Small intestine (tissue), 7 donors: ENCODE results near the gene NBEAL2. TPM values are rescaled to one million over a fixed set of nuclear protein-coding genes. Genes with fewer than 3 reads are reported as not detected.

Experiments
- DNase-seq, 2 donors: peaks; one replicate each; pipeline versions ENCODE4 v3.0.0 to v3.0.0-alpha.2; 2013
- FAIRE-seq: peaks from 2 replicates; lab custom pipeline; 2012; peaks lifted over from hg19 to GRCh38; lab: Jason Lieb, UNC
- H3K27ac ChIP-seq, 3 donors: one replicate each; pipeline ENCODE4 v1.5.1; 2013; ENCODE audit warnings: low read length in 2 of 3, mild to moderate bottlenecking in 2 of 3, control low read depth in 1 of 3, inconsistent platforms in 1 of 3, low read depth in 1 of 3, moderate library complexity in 1 of 3
- H3K27me3 ChIP-seq, 3 donors: one replicate each; pipeline ENCODE4 v1.6.1; 2013; ENCODE audit warnings: low read length in 3 of 3, inconsistent platforms in 1 of 3; ENCODE audit not compliant: control insufficient read depth in 3 of 3, insufficient read depth in 3 of 3
- H3K36me3 ChIP-seq, 3 donors: one replicate each; pipeline ENCODE4 v1.6.1; 2013; ENCODE audit warnings: low read length in 3 of 3, inconsistent platforms in 1 of 3, low read depth in 1 of 3, mild to moderate bottlenecking in 1 of 3, moderate library complexity in 1 of 3; ENCODE audit not compliant: control insufficient read depth in 3 of 3, insufficient read depth in 2 of 3
- H3K4me1 ChIP-seq, 3 donors: one replicate each; pipeline ENCODE4 v1.6.1; 2013; ENCODE audit warnings: low read length in 2 of 3, inconsistent platforms in 1 of 3, low read depth in 1 of 3, mild to moderate bottlenecking in 1 of 3, moderate library complexity in 1 of 3; ENCODE audit not compliant: control insufficient read depth in 3 of 3, insufficient read depth in 2 of 3
- H3K4me3 ChIP-seq, 3 donors: one replicate each; pipeline ENCODE4 v1.5.1; 2013; ENCODE audit warnings: low read length in 3 of 3, control low read depth in 1 of 3, inconsistent platforms in 1 of 3, low read depth in 1 of 3, mild to moderate bottlenecking in 1 of 3, moderate library complexity in 1 of 3
- H3K9me3 ChIP-seq, 2 donors: one replicate each; pipeline ENCODE4 v1.6.1; 2013; ENCODE audit warnings: low read depth in 1 of 2, low read length in 1 of 2; ENCODE audit not compliant: control insufficient read depth in 2 of 2, insufficient read depth in 1 of 2
- WGBS, 3 donors: extraction: QIAGEN DNeasy Blood & Tissue Kit; methylation state at CpG; one replicate each; pipeline ENCODE4 v1.1.7; 2013; 5-methylcytosine and 5-hydroxymethylcytosine counted together
- polyA plus RNA-seq, 4 donors: library from polyadenylated mRNA; stranded (reverse) in 3 of 4; unstranded in 1 of 4; fragments of 200-250 nt in 3 of 4; fragments of 120-200 nt in 1 of 4; gene quantifications; one replicate each; pipeline versions ENCODE4 v1.2.1 to v1.2.3, GENCODE V29; 2013
- donor health status: healthy with polysubstance abuse.
- donor health status: control.
- donor health status: control.
- donor health status: Bipolar disorder and iron deficiency.
- donor health status: healthy.

The NBEAL2 gene
- polyA plus RNA-seq, 4 donors, result 32.7 to 55.9 (median 44.5) TPM

DNA sequence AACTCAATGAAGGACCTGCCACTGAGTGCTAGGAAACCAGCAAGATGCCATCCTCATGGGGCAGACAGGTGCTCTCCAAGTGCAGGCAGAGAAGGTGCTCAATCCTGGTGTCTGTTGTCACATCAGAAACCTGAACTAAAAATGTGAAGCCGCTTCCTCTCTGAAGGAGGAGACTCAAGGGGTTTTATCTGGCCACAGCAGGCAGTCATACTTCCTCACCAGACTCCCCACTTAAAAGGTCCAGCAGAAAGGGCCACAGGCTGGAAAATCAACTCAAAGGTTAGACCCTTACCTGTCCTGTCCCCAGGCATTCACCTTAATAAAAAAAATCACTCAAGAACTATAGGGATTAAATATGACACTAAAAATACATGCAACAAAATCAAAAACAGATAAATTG lies 7.7 kb upstream of the NBEAL2 start:
- FAIRE-seq (no peak), DNase-seq (no peak)
- Histone ChIP-seq H3K9me3 (no peaks in the 10 kb centered on the region), H3K27me3 (no peaks in the 10 kb centered on the region), H3K4me1 (peaks cover 21 to 53% (median 22%) of the 10 kb centered on the region in 3 donors), H3K36me3 (peaks cover 0 to 45% (median 4%) of the 10 kb centered on the region in 3 donors), H3K27ac (no peak overlapping the region), H3K4me3 (no peak overlapping the region)
- 67 to 88% (median 75%) methylated on average over 1 of the region's 1 CpG for WGBS, 3 donors

DNA sequence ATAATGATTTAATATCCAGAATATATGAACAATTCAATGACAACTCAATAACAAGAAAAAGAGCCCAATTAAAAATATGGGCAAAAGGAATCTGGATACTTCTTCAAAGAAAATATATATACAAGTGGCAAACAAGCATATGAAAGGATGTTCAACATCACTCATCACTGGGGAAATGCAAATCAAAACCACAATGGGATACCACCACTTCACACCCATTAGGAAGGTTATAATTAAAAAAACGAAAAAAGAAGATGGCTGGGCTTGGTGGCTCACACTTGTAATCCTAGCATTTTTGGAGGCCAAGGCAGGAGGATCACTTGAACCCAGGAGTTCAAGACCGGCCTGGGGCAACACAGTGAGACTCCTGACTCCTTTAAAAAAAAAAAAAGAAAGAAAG lies 7.1 kb upstream of the NBEAL2 start:
- FAIRE-seq, result no peak
- peaks cover 0 to 38% (median 4%) of the 10 kb centered on the region in 3 donors for H3K36me3 ChIP-seq
- H3K4me3 ChIP-seq, result no peak overlapping the region
- peaks cover 17 to 50% (median 21%) of the 10 kb centered on the region in 3 donors for H3K4me1 ChIP-seq
- 75 to 87% (median 77%) methylated on average over 2 of the region's 2 CpGs for WGBS, 3 donors
- no peaks in the 10 kb centered on the region for H3K9me3 ChIP-seq
- no peaks in the 10 kb centered on the region for H3K27me3 ChIP-seq
- DNase-seq, result no peak
- H3K27ac ChIP-seq, result no peak overlapping the region

DNA sequence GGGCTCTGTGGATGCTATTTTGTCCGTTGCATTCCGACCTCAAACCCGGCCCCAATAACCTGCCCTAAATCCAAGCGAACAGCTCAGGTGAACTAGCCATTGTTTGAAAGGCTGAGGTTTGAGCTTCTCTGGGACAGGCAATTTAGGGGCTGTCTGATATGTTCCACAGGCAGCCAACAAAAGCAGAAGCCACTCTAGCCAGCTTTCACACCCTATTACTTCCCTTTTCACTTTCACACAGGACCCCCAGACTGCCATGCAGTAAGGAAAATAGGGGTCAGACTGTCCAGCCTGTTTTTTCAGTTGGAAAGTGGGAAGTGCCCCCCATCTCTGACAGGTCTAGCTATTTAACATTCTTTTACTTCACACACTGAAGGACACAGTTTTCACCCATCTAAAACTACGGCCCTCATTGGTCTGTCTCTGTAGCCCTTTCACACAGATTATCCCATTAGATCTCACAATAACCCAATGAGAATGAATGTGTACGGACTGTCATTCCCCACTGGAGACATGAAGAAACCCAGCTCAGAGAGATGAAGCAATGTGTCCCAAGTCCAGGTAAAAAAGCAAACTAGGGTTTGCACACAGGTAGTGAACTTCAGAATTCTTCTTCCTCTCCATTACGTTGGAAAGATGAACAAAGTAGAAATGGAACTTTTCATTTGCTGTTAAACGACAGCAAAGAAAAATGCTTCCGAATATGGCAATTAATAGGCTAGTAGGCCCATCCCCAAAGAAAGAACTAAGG lies 4.9 kb upstream of the NBEAL2 start:
- Histone ChIP-seq H3K9me3 (no peaks in the 10 kb centered on the region), H3K36me3 (peaks cover 0 to 20% (median 4%) of the 10 kb centered on the region in 3 donors), H3K4me3 (peak overlapping the region in 1 of 3 donors; percentile 7), H3K27ac (peak overlapping the region; percentile 6 to 53 (median 41)), H3K27me3 (no peaks in the 10 kb centered on the region), H3K4me1 (peaks cover 11 to 43% (median 23%) of the 10 kb centered on the region in 3 donors)
- WGBS, 3 donors, result 67 to 73% (median 69%) methylated on average over 9 of the region's 9 CpGs
- DNase-seq, result peak in 1 of 2 donors; percentile 67
- no peak for FAIRE-seq

GRCh38 chr3:46976326-46977190 lies 2.9 kb upstream of the NBEAL2 start, which contains the start of gene CCDC12:
CCDC12 (minus strand) TSS chr3:46976745; CDS start chr3:46976732, 13 bp downstream.
- DNase-seq (peak; percentile 98 to 100), FAIRE-seq (no peak)
- H3K36me3 ChIP-seq, result peaks cover 0 to 6% (median 4%) of the 10 kb centered on the region in 3 donors
- no peaks in the 10 kb centered on the region for H3K9me3 ChIP-seq
- H3K4me1 ChIP-seq, result peaks cover 5 to 32% (median 18%) of the 10 kb centered on the region in 3 donors
- H3K27me3 ChIP-seq, result no peaks in the 10 kb centered on the region
- 0 to 1% (median 0%) methylated on average over 55 to 64 of the region's 64 CpGs for WGBS, 3 donors
- H3K27ac ChIP-seq, result peak within 1 kb of the TSS; percentile 69 to 98 (median 93)
- peak within 1 kb of the TSS; percentile 57 to 92 (median 64) for H3K4me3 ChIP-seq

DNA sequence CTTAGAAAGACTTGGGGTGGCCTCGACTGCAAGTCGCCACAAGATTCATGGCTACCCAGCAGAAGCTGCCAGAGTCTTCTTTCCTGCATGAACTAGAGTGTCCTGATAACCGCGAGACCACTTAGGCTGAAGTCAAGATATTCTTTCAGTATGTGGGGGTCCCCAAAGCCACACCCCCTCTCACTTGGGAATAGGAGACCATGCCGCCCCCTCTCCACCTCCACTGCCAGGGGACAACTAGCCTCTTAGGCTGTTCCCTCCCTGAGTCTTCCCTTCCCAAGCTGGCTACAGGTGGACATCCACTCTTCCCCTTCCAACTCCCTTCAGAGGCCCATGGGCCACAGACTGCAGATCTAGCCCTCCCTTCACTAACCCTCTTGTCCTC lies 1.7 kb upstream of the NBEAL2 start:
- Histone ChIP-seq H3K36me3 (peaks cover 0 to 4% (median 3%) of the 10 kb centered on the region in 3 donors), H3K4me3 (no peak overlapping the region), H3K27me3 (no peaks in the 10 kb centered on the region), H3K4me1 (peaks cover 2 to 35% (median 14%) of the 10 kb centered on the region in 3 donors), H3K9me3 (no peaks in the 10 kb centered on the region), H3K27ac (peak overlapping the region in 2 of 3 donors; percentile 7 to 25)
- DNase-seq, result no peak
- FAIRE-seq, result no peak
- WGBS, 3 donors, result 95 to 98% (median 98%) methylated on average over 5 of the region's 5 CpGs

DNA sequence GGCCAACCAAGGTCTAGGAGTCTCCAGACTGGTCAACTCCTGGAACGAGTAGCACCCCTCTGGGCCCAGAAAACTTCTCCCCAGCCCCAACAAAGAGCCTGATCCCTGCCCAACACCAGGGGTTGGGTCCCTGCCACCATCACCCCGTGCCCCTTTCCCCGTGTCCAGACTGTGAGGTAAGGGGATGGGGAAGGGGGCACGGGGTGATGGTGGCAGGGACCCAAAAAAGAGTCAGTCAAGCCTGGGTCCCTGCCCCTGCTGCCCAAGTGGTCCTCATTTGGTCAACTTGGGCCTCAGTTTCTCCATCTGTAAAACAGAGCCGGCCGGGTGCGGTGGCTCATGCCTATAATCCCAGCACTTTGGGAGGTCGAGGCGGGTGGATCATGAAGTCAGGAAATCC lies 1.1 kb upstream of the NBEAL2 start:
- H3K4me3 ChIP-seq, result no peak overlapping the region
- no peaks in the 10 kb centered on the region for H3K9me3 ChIP-seq
- FAIRE-seq (no peak), DNase-seq (no peak)
- H3K27ac ChIP-seq, result peak overlapping the region in 1 of 3 donors; percentile 13
- peaks cover 0 to 4% (median 3%) of the 10 kb centered on the region in 3 donors for H3K36me3 ChIP-seq
- 75 to 89% (median 84%) methylated on average over 9 of the region's 9 CpGs for WGBS, 3 donors
- H3K27me3 ChIP-seq, result no peaks in the 10 kb centered on the region
- peaks cover 2 to 35% (median 14%) of the 10 kb centered on the region in 3 donors for H3K4me1 ChIP-seq

GRCh38 chr3:46979958-46980497 lies 562 bp downstream of the NBEAL2 start:
- peaks cover 0 to 7% (median 0%) of the 10 kb centered on the region in 3 donors for H3K36me3 ChIP-seq
- no peaks in the 10 kb centered on the region for H3K27me3 ChIP-seq
- H3K27ac ChIP-seq, result peak overlapping the region; percentile 32 to 93 (median 38)
- no peak for DNase-seq
- no peaks in the 10 kb centered on the region for H3K9me3 ChIP-seq
- H3K4me1 ChIP-seq, result peaks cover 0 to 30% (median 5%) of the 10 kb centered on the region in 3 donors
- no peak for FAIRE-seq
- H3K4me3 ChIP-seq, result peak overlapping the region; percentile 58 to 76 (median 73)
- 0 to 2% (median 1%) methylated on average over 28 to 40 of the region's 40 CpGs for WGBS, 3 donors
